Activated T-cell treated with anti-CD3 and anti-CD28 coated beads, Interleukin-2, amount 50 U/mL, for 72 hours (primary cell): ENCODE data around the gene CCDC12. TPM values are rescaled to one million over a fixed set of nuclear protein-coding genes. Genes with fewer than 3 reads are reported as not detected.

Source experiments
- ATAC-seq, 2 donors: fragments of 150-1000 bp; cut with Tn5 transposase; replicated peaks in 1 of 2; 2 replicates each; pipeline ENCODE4 v1.10.0; 2021; ENCODE audit warnings: moderate library complexity in 2 of 2, mild to moderate bottlenecking in 1 of 2
- DNase-seq, 2 donors: peaks; one replicate each; pipeline ENCODE4 v3.0.0; 2021 to 2022; ENCODE audit warnings: mixed read lengths in 1 of 2
- H3K27ac Mint-ChIP-seq: one replicate; pipeline ENCODE4 v1.8.0; 2022; ENCODE audit warnings: mild to moderate bottlenecking, moderate library complexity, mixed read lengths
- H3K27me3 Mint-ChIP-seq: one replicate; pipeline ENCODE4 v1.8.0; 2022; ENCODE audit warnings: low read depth, mixed read lengths
- H3K36me3 Mint-ChIP-seq, 2 donors: one replicate each; pipeline ENCODE4 v1.8.0; 2022; ENCODE audit warnings: mixed read lengths in 2 of 2, mild to moderate bottlenecking in 1 of 2; ENCODE audit not compliant: insufficient read depth in 2 of 2
- H3K4me1 Mint-ChIP-seq: one replicate; pipeline ENCODE4 v1.8.0; 2022; ENCODE audit warnings: low read depth, mixed read lengths
- H3K4me3 Mint-ChIP-seq, 2 donors: one replicate each; pipeline ENCODE4 v1.8.0; 2022; ENCODE audit warnings: mild to moderate bottlenecking in 2 of 2, mixed read lengths in 2 of 2, moderate library complexity in 2 of 2
- H3K9me3 Mint-ChIP-seq, 2 donors: one replicate each; pipeline ENCODE4 v1.8.0; 2022; ENCODE audit warnings: mixed read lengths in 2 of 2
- total RNA-seq, 2 donors: library from RNA; stranded (reverse); gene quantifications; one replicate each; pipeline ENCODE4 v1.2.3, GENCODE V29; 2022

CCDC12 gene
- total RNA-seq, 2 donors from 2014 or later, result 54.7 to 56.2 TPM

DNA sequence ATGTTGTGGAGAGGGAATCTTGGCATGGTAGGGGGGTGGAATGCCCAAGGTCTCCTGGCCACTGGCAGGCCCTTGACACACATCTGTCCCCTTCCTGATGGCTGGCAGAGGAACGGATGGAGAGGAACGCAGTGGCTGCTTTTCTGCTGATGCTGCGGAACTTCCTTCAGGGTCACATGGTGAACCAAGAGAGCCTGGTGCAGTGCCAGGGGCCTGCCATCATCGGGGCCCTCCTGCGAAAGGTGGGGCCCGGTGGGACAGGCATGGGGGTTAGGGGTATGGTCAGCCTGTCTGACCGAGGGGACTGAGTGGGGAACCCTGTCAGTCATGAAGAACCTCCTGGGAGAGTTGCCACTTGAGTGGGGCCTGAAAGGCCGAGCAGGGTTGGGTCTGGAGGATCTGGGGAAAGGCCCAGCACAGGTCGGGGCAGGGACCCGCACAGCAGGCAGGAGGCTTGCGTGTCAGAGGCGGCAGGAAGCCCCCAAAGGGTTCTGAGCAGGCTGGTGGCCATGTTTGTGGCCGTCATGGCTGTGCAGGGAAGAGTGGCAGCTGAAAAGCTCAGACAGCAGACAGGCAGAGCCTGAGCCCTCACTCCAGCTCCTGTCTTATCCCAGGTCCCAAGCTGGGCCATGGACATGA is 21.0 kb upstream of the CCDC12 start:
- DNase-seq (no peak), ATAC-seq (no peak)
- no peak overlapping the region for H3K4me3 Mint-ChIP-seq
- H3K4me1 Mint-ChIP-seq, result peaks cover 15% of the 10 kb centered on the region
- H3K9me3 Mint-ChIP-seq, result no peaks in the 10 kb centered on the region
- H3K36me3 Mint-ChIP-seq, result peaks cover 2 to 4% of the 10 kb centered on the region in 2 donors
- no peak overlapping the region for H3K27ac Mint-ChIP-seq
- H3K27me3 Mint-ChIP-seq, result no peaks in the 10 kb centered on the region

- Mint-ChIP-seq H3K4me3 (no peak overlapping the region), H3K27me3 (no peaks in the 10 kb centered on the region), H3K27ac (peak overlapping the region; percentile 10), H3K4me1 (peaks cover 15% of the 10 kb centered on the region), H3K36me3 (peaks cover 2 to 3% of the 10 kb centered on the region in 2 donors), H3K9me3 (no peaks in the 10 kb centered on the region)
- DNase-seq (no peak), ATAC-seq (no peak)
These were observed 20.3 kb upstream of the CCDC12 start for GRCh38 chr3:46996689-46997452.

DNA sequence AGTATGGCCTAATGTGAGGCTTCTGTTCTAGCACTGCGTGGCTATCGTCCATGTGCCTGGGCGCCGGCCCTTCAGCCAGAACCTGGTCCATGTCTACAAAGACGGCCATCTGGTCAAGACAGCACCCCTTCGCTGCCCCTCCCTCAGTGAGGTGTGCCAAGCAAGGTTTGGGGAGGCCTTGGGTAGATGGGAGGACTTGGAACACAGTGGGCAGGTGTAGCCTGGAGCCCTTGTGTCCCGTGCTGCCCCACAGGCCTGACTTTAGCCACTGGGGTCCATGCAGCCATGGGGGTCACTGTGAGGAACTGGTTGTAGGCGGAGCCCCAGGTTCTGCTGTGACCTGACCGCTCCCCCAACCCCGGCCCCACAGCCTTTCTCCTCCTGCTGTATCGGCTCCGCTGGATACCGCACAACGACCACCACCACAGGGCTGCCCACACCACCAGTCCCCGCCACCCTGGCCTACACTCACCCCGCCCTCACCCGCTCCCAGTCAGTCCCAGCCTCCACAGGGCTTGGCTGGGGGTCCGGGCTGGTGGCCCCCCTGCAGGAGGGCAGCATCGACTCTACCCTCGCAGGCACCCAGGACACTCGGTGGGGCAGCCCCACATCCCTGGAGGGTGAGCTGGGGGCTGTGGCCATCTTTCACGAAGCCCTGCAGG is 19.5 kb upstream of the CCDC12 start:
- peaks cover 15% of the 10 kb centered on the region for H3K4me1 Mint-ChIP-seq
- no peaks in the 10 kb centered on the region for H3K27me3 Mint-ChIP-seq
- DNase-seq (no peak), ATAC-seq (no peak)
- no peak overlapping the region for H3K4me3 Mint-ChIP-seq
- H3K9me3 Mint-ChIP-seq, result no peaks in the 10 kb centered on the region
- H3K36me3 Mint-ChIP-seq, result peaks cover 0 to 3% of the 10 kb centered on the region in 2 donors
- H3K27ac Mint-ChIP-seq, result no peak overlapping the region

- peaks cover 0 to 3% of the 10 kb centered on the region in 2 donors for H3K36me3 Mint-ChIP-seq
- no peak overlapping the region for H3K27ac Mint-ChIP-seq
- H3K9me3 Mint-ChIP-seq, result no peaks in the 10 kb centered on the region
- H3K27me3 Mint-ChIP-seq, result no peaks in the 10 kb centered on the region
- no peak overlapping the region for H3K4me3 Mint-ChIP-seq
- DNase-seq, result no peak
- peaks cover 10% of the 10 kb centered on the region for H3K4me1 Mint-ChIP-seq
- no peak for ATAC-seq
These were observed 18.5 kb upstream of the CCDC12 start for GRCh38 chr3:46994801-46995731.

GRCh38 chr3:46993986-46994385 is 17.4 kb upstream of the CCDC12 start:
- no peaks in the 10 kb centered on the region for H3K27me3 Mint-ChIP-seq
- ATAC-seq, result no peak
- H3K27ac Mint-ChIP-seq, result no peak overlapping the region
- DNase-seq, result no peak
- no peak overlapping the region for H3K4me3 Mint-ChIP-seq
- no peaks in the 10 kb centered on the region for H3K9me3 Mint-ChIP-seq
- H3K4me1 Mint-ChIP-seq, result peaks cover 9% of the 10 kb centered on the region
- H3K36me3 Mint-ChIP-seq, result peaks cover 0 to 3% of the 10 kb centered on the region in 2 donors

GRCh38 chr3:46993292-46993691 is 16.7 kb upstream of the CCDC12 start:
- Mint-ChIP-seq H3K9me3 (no peaks in the 10 kb centered on the region), H3K27ac (no peak overlapping the region), H3K27me3 (no peaks in the 10 kb centered on the region), H3K4me3 (no peak overlapping the region), H3K36me3 (peaks cover 0 to 3% of the 10 kb centered on the region in 2 donors), H3K4me1 (peaks cover 11% of the 10 kb centered on the region)
- DNase-seq (no peak), ATAC-seq (no peak)

GRCh38 chr3:46992231-46992630 is 15.7 kb upstream of the CCDC12 start:
- ATAC-seq, result no peak
- no peak overlapping the region for H3K4me3 Mint-ChIP-seq
- peaks cover 17% of the 10 kb centered on the region for H3K4me1 Mint-ChIP-seq
- H3K27me3 Mint-ChIP-seq, result no peaks in the 10 kb centered on the region
- H3K36me3 Mint-ChIP-seq, result no peaks in the 10 kb centered on the region
- peak overlapping the region; percentile 33 for H3K27ac Mint-ChIP-seq
- no peak for DNase-seq
- H3K9me3 Mint-ChIP-seq, result no peaks in the 10 kb centered on the region

DNA sequence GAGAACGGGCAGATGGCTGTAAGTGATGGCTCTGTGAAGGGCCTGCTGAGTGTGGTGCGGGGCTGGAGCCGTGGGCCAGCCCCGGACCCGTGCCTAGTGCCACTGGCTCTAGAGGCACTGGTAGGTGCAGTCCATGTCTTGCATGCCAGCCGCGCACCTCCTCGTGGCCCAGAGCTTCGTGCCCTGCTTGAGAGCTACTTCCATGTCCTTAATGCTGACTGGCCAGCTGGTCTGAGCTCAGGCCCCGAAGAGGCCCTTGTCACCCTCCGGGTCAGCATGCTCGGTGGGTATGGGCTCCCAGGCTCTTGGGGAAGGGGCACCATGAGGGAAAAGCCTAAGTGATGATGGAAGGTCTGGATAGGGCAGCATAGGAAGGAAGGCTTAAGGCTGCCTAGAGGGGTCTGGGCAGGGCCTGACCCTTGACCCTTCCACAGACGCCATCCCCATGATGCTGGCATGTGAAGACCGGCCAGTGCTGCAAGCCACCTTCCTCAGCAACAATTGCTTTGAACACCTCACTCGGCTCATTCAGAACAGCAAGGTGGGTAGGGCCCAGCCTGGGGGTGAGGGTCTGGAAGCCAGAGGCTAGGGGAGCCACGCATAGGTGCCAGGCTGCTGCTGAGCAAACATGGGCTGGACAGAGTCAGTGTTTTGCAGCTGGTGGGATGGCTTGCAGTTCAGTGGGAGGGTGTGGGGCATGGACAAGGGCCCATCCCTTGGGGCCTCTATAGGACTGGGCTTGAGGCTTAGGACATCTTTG is 15.0 kb upstream of the CCDC12 start:
- H3K4me1 Mint-ChIP-seq, result peaks cover 23% of the 10 kb centered on the region
- ATAC-seq (no peak), DNase-seq (no peak)
- H3K36me3 Mint-ChIP-seq, result no peaks in the 10 kb centered on the region
- H3K27ac Mint-ChIP-seq, result no peak overlapping the region
- no peaks in the 10 kb centered on the region for H3K9me3 Mint-ChIP-seq
- no peak overlapping the region for H3K4me3 Mint-ChIP-seq
- H3K27me3 Mint-ChIP-seq, result no peaks in the 10 kb centered on the region

GRCh38 chr3:46990573-46991374 is 14.2 kb upstream of the CCDC12 start:
- no peaks in the 10 kb centered on the region for H3K36me3 Mint-ChIP-seq
- peaks cover 31% of the 10 kb centered on the region for H3K4me1 Mint-ChIP-seq
- DNase-seq, result no peak
- H3K9me3 Mint-ChIP-seq, result no peaks in the 10 kb centered on the region
- no peaks in the 10 kb centered on the region for H3K27me3 Mint-ChIP-seq
- no peak for ATAC-seq
- H3K27ac Mint-ChIP-seq, result peak overlapping the region; percentile 20
- H3K4me3 Mint-ChIP-seq, result no peak overlapping the region

DNA sequence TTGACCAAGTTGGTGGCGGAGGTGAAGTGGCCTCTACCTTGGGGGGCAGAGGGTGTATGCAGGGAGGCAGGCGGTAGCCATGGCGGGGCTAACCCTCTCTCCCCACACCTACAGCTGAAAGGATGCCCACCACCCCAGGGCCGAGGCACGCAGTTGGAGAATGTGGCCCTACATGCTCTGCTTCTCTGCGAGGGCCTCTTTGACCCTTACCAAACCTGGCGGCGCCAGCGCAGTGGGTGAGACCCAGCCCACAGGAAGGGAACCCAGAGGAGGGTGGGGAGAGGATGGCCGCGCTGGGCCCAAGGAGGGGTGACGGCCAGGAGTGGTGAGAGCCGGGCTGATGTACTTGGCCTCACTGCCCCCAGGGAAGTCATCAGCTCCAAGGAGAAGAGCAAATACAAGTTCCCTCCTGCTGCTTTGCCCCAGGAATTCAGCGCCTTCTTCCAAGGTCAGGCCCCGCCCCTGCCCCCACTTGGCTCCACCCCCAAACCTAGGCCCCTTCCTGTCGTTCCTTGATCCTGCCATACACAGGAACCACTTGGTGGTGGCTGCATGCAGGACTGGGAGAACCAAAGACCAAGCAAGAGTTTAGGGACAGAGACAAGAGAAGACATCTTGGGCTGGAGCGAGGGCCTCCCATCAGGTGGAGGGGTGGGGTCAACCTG is 12.7 kb upstream of the CCDC12 start:
- Mint-ChIP-seq H3K36me3 (peaks cover 0 to 1% of the 10 kb centered on the region in 2 donors), H3K9me3 (no peaks in the 10 kb centered on the region), H3K27ac (peak overlapping the region; percentile 63), H3K27me3 (no peaks in the 10 kb centered on the region), H3K4me3 (peak overlapping the region; percentile 82 to 85), H3K4me1 (peaks cover 42% of the 10 kb centered on the region)
- ATAC-seq (no peak), DNase-seq (no peak)

DNA sequence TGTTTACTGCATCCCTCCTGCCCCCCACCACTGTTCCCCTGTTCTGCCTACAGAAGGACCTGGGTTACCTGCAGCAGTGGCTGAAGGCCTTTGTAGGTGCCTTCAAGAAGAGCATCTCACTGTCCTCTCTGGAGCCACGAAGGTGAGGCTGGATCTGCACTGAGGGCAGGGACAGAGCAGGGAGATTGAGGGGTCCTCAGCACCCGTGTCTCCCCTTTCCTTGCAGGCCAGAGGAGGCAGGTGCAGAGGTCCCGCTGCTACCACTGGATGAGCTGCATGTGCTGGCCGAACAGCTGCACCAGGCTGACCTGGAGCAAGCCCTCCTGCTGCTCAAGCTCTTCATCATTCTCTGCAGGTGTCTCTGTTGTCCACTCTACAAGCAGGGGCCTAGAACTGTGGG is 12.1 kb upstream of the CCDC12 start:
- H3K4me1 Mint-ChIP-seq, result peaks cover 44% of the 10 kb centered on the region
- ATAC-seq (no peak), DNase-seq (no peak)
- H3K27ac Mint-ChIP-seq, result peak overlapping the region; percentile 95
- H3K9me3 Mint-ChIP-seq, result no peaks in the 10 kb centered on the region
- no peaks in the 10 kb centered on the region for H3K27me3 Mint-ChIP-seq
- H3K36me3 Mint-ChIP-seq, result peaks cover 0 to 1% of the 10 kb centered on the region in 2 donors
- H3K4me3 Mint-ChIP-seq, result peak overlapping the region; percentile 82 to 85
